HEK293 (cell line): ENCODE measurements around the gene NPW.

Source experiments
- CTCF ChIA-PET: fragments of 350-600 bp; formaldehyde crosslinking; extraction: SDS; loops from one replicate; lab custom pipeline; 2021; ENCODE audit warnings: antibody characterized with exemption; lab: Yijun Ruan, JAX
- POLR2A ChIA-PET: fragments of 300-600 bp; formaldehyde crosslinking; extraction: SDS; loops from one replicate; lab custom pipeline; 2020; ENCODE audit warnings: antibody characterized with exemption, inconsistent platforms; lab: Yijun Ruan, JAX
- H3K27ac ChIP-seq: fragments of 200-500 bp; sonication (Bioruptor generic); 2 replicates; pipeline ENCODE4 v1.5.1; 2014; ENCODE audit warnings: low read depth, low read length, control low read depth, inconsistent platforms; ENCODE audit errors: extremely low read depth
- H3K36me3 ChIP-seq, 2 experiments: fragments of 200-500 bp in 1 of 2; sonication (Bioruptor generic) in 1 of 2; 1 replicate in 1 of 2; 2 replicates in 1 of 2; pipeline ENCODE4 v1.5.1; 2014 to 2017; ENCODE audit warnings: inconsistent platforms in 2 of 2, low read length in 2 of 2; ENCODE audit not compliant: control insufficient read depth in 2 of 2, insufficient read depth in 1 of 2
- H3K4me1 ChIP-seq: fragments of 200-500 bp; sonication (Bioruptor generic); 2 replicates; pipeline ENCODE4 v1.5.1; 2014; ENCODE audit warnings: mild to moderate bottlenecking, low read length, inconsistent platforms; ENCODE audit not compliant: control insufficient read depth, insufficient read depth
- H3K4me3 ChIP-seq: 2 replicates; pipeline ENCODE4 v1.5.1; 2011; ENCODE audit warnings: low read depth, mild to moderate bottlenecking, control low read depth, low read length, moderate library complexity
- H3K9me3 ChIP-seq: fragments of 200-500 bp; sonication (Bioruptor generic); 2 replicates; pipeline ENCODE4 v1.5.1; 2014; ENCODE audit warnings: low read depth, low read length, inconsistent platforms; ENCODE audit not compliant: control insufficient read depth, insufficient read depth
- GLIS1 ChIP-seq: fragments of 450-650 bp; formaldehyde crosslinking; IDR thresholded peaks from 2 replicates; pipeline ENCODE4 v1.5.1; 2016; ENCODE audit warnings: missing biosample characterization, missing genetic modification characterization
- KLF10 ChIP-seq: fragments of 450-650 bp; IDR thresholded peaks from 2 replicates; pipeline ENCODE4 v1.5.1; 2018; ENCODE audit warnings: missing biosample characterization, mild to moderate bottlenecking, missing genetic modification characterization
- KLF7 ChIP-seq: fragments of 450-650 bp; formaldehyde crosslinking; IDR thresholded peaks from 2 replicates; pipeline ENCODE4 v1.5.1; 2016; ENCODE audit warnings: missing biosample characterization, missing genetic modification characterization, borderline replicate concordance
- MZF1 ChIP-seq: fragments of 450-650 bp; formaldehyde crosslinking; IDR thresholded peaks from 2 replicates; pipeline ENCODE4 v1.5.1; 2017; ENCODE audit warnings: missing biosample characterization, missing genetic modification characterization, borderline replicate concordance
- PRDM10 ChIP-seq: fragments of 450-650 bp; formaldehyde crosslinking; IDR thresholded peaks from 2 replicates; pipeline ENCODE4 v1.5.1; 2016; ENCODE audit warnings: missing biosample characterization, missing genetic modification characterization
- REPIN1 ChIP-seq: fragments of 450-650 bp; formaldehyde crosslinking; IDR thresholded peaks from 2 replicates; pipeline ENCODE4 v1.5.1; 2017; ENCODE audit warnings: missing biosample characterization, missing genetic modification characterization, low read depth
- SP2 ChIP-seq: fragments of 450-650 bp; formaldehyde crosslinking; IDR thresholded peaks from 2 replicates; pipeline ENCODE4 v1.5.1; 2016; ENCODE audit warnings: missing biosample characterization, missing genetic modification characterization
- SP7 ChIP-seq: fragments of 450-650 bp; formaldehyde crosslinking; IDR thresholded peaks from 2 replicates; pipeline ENCODE4 v1.5.1; 2016; ENCODE audit warnings: missing biosample characterization, missing genetic modification characterization
- ZBTB48 ChIP-seq: fragments of 450-650 bp; formaldehyde crosslinking; IDR thresholded peaks from 2 replicates; pipeline ENCODE4 v1.5.1; 2016; ENCODE audit warnings: missing biosample characterization, missing genetic modification characterization
- ZIC2 ChIP-seq: fragments of 450-650 bp; formaldehyde crosslinking; IDR thresholded peaks from 2 replicates; pipeline ENCODE4 v1.5.1; 2016; ENCODE audit warnings: missing biosample characterization, missing genetic modification characterization
- ZNF274 ChIP-seq, 2 experiments: fragments of 200-500 bp in 1 of 2; fragments of 450-650 bp in 1 of 2; sonication (Bioruptor generic) in 1 of 2; formaldehyde crosslinking in 1 of 2; IDR thresholded peaks; 2 replicates each; pipeline versions ENCODE4 v1.5.1 to v1.6.1; 2014 to 2016; ENCODE audit warnings: borderline replicate concordance in 1 of 2, inconsistent platforms in 1 of 2, low read length in 1 of 2, missing biosample characterization in 1 of 2, missing genetic modification characterization in 1 of 2
- ZNF292 ChIP-seq: fragments of 450-650 bp; formaldehyde crosslinking; IDR thresholded peaks from 2 replicates; pipeline ENCODE4 v1.5.1; 2016; ENCODE audit warnings: low read depth, missing biosample characterization, missing genetic modification characterization, borderline replicate concordance
- ZNF335 ChIP-seq: fragments of 450-650 bp; formaldehyde crosslinking; conservative IDR thresholded peaks from 2 replicates; pipeline ENCODE4 v1.5.1; 2016; ENCODE audit warnings: missing biosample characterization, missing genetic modification characterization
- ZNF366 ChIP-seq: fragments of 450-650 bp; formaldehyde crosslinking; conservative IDR thresholded peaks from 2 replicates; pipeline ENCODE4 v1.5.1; 2016; ENCODE audit warnings: missing biosample characterization, missing genetic modification characterization
- ZNF629 ChIP-seq: fragments of 450-650 bp; formaldehyde crosslinking; IDR thresholded peaks from 2 replicates; pipeline ENCODE4 v1.5.1; 2017; ENCODE audit warnings: missing biosample characterization, missing genetic modification characterization
- ZSCAN23 ChIP-seq: fragments of 450-650 bp; formaldehyde crosslinking; IDR thresholded peaks from 2 replicates; pipeline ENCODE4 v1.5.1; 2016; ENCODE audit warnings: missing biosample characterization, missing genetic modification characterization
- TF ChIP-seq, protein P1 (sequence below): fragments of 450-650 bp; formaldehyde crosslinking; IDR thresholded peaks from 2 replicates; pipeline ENCODE4 v1.5.1; 2016; ENCODE audit warnings: missing biosample characterization, missing genetic modification characterization
- TF ChIP-seq, protein P2 (sequence below): fragments of 450-650 bp; formaldehyde crosslinking; conservative IDR thresholded peaks from 2 replicates; pipeline ENCODE4 v1.5.1; 2016; ENCODE audit warnings: low read depth, missing biosample characterization, missing genetic modification characterization
- TF ChIP-seq, protein P3 (sequence below): fragments of 450-650 bp; formaldehyde crosslinking; IDR thresholded peaks from 2 replicates; pipeline ENCODE4 v1.5.1; 2016; ENCODE audit warnings: missing biosample characterization, missing genetic modification characterization

The NPW gene

GRCh38 chr16:2025878-2026460 is 6.4 kb downstream of the NPW start:
- no peak overlapping the region for H3K4me3 ChIP-seq
- peaks cover 0 to 4% of the 10 kb centered on the region in 2 experiments; a peak in 1 of 3 replicates for H3K36me3 ChIP-seq
- CTCF ChIA-PET: no interaction called here
- peaks cover 3% of the 10 kb centered on the region; the same call in 1 of the 2 replicates for H3K4me1 ChIP-seq
- POLR2A ChIA-PET: interaction anchor here (0.6 to 2.6 kb wide), 3 partner anchors 21 to 129 kb away, joined by 5 to 15 read pairs (median 6); partner anchors contain the start of genes NTHL1, TRAF7 and TSC2
- no peaks in the 10 kb centered on the region for H3K9me3 ChIP-seq
- TF ChIP-seq, protein P1, sequence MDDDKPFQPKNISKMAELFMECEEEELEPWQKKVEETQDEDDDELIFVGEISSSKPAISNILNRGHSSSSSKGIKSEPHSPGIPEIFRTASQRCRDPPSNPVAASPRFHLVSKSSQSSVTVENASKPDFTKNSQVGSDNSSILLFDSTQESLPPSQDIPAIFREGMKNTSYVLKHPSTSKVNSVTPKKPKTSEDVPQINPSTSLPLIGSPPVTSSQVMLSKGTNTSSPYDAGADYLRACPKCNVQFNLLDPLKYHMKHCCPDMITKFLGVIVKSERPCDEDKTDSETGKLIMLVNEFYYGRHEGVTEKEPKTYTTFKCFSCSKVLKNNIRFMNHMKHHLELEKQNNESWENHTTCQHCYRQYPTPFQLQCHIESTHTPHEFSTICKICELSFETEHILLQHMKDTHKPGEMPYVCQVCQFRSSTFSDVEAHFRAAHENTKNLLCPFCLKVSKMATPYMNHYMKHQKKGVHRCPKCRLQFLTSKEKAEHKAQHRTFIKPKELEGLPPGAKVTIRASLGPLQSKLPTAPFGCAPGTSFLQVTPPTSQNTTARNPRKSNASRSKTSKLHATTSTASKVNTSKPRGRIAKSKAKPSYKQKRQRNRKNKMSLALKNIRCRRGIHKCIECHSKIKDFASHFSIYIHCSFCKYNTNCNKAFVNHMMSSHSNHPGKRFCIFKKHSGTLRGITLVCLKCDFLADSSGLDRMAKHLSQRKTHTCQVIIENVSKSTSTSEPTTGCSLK (tag by site-specific recombination): no peak
- no peak for TF ChIP-seq MZF1
- 0 out of 2 replicates have a peak, but pooled peaks have one; percentile 10 for TF ChIP-seq GLIS1 (tag by site-specific recombination)
- no peak for TF ChIP-seq ZSCAN23
- no peak for TF ChIP-seq ZIC2 (tag by site-specific recombination)
- peak overlapping the region; percentile 31; the same call in 1 of the 2 replicates for H3K27ac ChIP-seq

GRCh38 chr16:2026461-2027023 is 7.0 kb downstream of the NPW start, which contains the start of gene NHERF2:
Gene NHERF2, plus strand, starts transcription at chr16:2026902. Its CDS starts 104 bp downstream, at chr16:2027006.
- peaks cover 3% of the 10 kb centered on the region; the same call in 1 of the 2 replicates for H3K4me1 ChIP-seq
- peaks cover 0 to 4% of the 10 kb centered on the region in 2 experiments; a peak in 1 of 3 replicates for H3K36me3 ChIP-seq
- peak within 1 kb of the TSS; percentile 42 for H3K4me3 ChIP-seq
- ChIA-PET POLR2A (interaction anchor here (0.5 to 2.6 kb wide), 4 partner anchors 12 to 129 kb away, joined by 3 to 15 read pairs (median 6); partner anchors contain the start of genes NTHL1, TRAF7 and TSC2), CTCF (interaction anchor here (1.4 to 2.1 kb wide), 2 partner anchors 10 to 114 kb away, joined by 5 to 10 read pairs; no protein-coding TSS in a partner anchor)
- no peaks in the 10 kb centered on the region for H3K9me3 ChIP-seq
- peak within 1 kb of the TSS; percentile 31 for H3K27ac ChIP-seq
- TF ChIP-seq ZNF629 (tag by site-specific recombination) (no peak), KLF7 (tag by site-specific recombination) (no peak), KLF10 (tag by site-specific recombination) (peak; percentile 62; the same call in 1 of the 2 replicates), ZNF335 (tag by site-specific recombination) (0 out of 2 replicates have a peak, but pooled peaks have one; percentile 29), SP7 (no peak), ZNF366 (no peak), SP2 (tag by site-specific recombination) (0 out of 2 replicates have a peak, but pooled peaks have one; percentile 16), ZNF292 (no peak), PRDM10 (tag by site-specific recombination) (no peak), ZNF274 (IDR thresholded peaks at IDR 0.05; ENCODE audit: low read length) (no peak), ZNF274 (tag by site-specific recombination; IDR thresholded peaks at IDR 0.05; ENCODE audit: borderline replicate concordance) (no peak), ZBTB48 (tag by site-specific recombination) (no peak), REPIN1 (tag by site-specific recombination) (no peak)
- TF ChIP-seq, protein P2, sequence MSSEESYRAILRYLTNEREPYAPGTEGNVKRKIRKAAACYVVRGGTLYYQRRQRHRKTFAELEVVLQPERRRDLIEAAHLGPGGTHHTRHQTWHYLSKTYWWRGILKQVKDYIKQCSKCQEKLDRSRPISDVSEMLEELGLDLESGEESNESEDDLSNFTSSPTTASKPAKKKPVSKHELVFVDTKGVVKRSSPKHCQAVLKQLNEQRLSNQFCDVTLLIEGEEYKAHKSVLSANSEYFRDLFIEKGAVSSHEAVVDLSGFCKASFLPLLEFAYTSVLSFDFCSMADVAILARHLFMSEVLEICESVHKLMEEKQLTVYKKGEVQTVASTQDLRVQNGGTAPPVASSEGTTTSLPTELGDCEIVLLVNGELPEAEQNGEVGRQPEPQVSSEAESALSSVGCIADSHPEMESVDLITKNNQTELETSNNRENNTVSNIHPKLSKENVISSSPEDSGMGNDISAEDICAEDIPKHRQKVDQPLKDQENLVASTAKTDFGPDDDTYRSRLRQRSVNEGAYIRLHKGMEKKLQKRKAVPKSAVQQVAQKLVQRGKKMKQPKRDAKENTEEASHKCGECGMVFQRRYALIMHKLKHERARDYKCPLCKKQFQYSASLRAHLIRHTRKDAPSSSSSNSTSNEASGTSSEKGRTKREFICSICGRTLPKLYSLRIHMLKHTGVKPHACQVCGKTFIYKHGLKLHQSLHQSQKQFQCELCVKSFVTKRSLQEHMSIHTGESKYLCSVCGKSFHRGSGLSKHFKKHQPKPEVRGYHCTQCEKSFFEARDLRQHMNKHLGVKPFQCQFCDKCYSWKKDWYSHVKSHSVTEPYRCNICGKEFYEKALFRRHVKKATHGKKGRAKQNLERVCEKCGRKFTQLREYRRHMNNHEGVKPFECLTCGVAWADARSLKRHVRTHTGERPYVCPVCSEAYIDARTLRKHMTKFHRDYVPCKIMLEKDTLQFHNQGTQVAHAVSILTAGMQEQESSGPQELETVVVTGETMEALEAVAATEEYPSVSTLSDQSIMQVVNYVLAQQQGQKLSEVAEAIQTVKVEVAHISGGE: 0 out of 2 replicates have a peak, but pooled peaks have one; percentile 12
- TF ChIP-seq, protein P3, sequence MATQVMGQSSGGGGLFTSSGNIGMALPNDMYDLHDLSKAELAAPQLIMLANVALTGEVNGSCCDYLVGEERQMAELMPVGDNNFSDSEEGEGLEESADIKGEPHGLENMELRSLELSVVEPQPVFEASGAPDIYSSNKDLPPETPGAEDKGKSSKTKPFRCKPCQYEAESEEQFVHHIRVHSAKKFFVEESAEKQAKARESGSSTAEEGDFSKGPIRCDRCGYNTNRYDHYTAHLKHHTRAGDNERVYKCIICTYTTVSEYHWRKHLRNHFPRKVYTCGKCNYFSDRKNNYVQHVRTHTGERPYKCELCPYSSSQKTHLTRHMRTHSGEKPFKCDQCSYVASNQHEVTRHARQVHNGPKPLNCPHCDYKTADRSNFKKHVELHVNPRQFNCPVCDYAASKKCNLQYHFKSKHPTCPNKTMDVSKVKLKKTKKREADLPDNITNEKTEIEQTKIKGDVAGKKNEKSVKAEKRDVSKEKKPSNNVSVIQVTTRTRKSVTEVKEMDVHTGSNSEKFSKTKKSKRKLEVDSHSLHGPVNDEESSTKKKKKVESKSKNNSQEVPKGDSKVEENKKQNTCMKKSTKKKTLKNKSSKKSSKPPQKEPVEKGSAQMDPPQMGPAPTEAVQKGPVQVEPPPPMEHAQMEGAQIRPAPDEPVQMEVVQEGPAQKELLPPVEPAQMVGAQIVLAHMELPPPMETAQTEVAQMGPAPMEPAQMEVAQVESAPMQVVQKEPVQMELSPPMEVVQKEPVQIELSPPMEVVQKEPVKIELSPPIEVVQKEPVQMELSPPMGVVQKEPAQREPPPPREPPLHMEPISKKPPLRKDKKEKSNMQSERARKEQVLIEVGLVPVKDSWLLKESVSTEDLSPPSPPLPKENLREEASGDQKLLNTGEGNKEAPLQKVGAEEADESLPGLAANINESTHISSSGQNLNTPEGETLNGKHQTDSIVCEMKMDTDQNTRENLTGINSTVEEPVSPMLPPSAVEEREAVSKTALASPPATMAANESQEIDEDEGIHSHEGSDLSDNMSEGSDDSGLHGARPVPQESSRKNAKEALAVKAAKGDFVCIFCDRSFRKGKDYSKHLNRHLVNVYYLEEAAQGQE (tag by site-specific recombination): no peak
